ENCODE measurements around the gene CC2D2A. TPM values are rescaled to one million over a fixed set of nuclear protein-coding genes. Genes with fewer than 3 reads are reported as not detected.

The CC2D2A gene
- total and polyA plus RNA-seq, 10 of the 15 experiments (the other 5 are each of a cell fraction or from before 2014, with no cell fraction given), result 0.04 to 1.1 (median 0.26) TPM

- TF ChIP-seq SMAD1 (IDR thresholded peaks at IDR 0.05; ENCODE audit: low read depth, partially characterized antibody) (no peak), ESRRA (IDR thresholded peaks at IDR 0.05; ENCODE audit: low read length) (no peak), MYB (IDR thresholded peaks at IDR 0.05; ENCODE audit: borderline replicate concordance, low read depth, low read length) (no peak), NR2F1 (conservative IDR thresholded peaks at IDR 0.05) (no peak), CHD1 (IDR thresholded peaks at IDR 0.05; ENCODE audit: low read depth, low read length) (no peak), SMC3 (IDR thresholded peaks at IDR 0.05; ENCODE audit: borderline replicate concordance, low read length) (no peak), MEF2B (IDR thresholded peaks at IDR 0.05; ENCODE audit: partially characterized antibody, poor library complexity, severe bottlenecking) (no peak), NKRF (conservative IDR thresholded peaks at IDR 0.05) (no peak), POU2F2 (IDR thresholded peaks at IDR 0.05; ENCODE audit: borderline replicate concordance, low read depth, low read length) (no peak), MTA3 (IDR thresholded peaks at IDR 0.05; ENCODE audit: borderline replicate concordance, low read length) (no peak), NFYA (IDR thresholded peaks at IDR 0.05; ENCODE audit: borderline replicate concordance, low read depth, low read length) (no peak), E2F8 (IDR thresholded peaks at IDR 0.05; ENCODE audit: low read depth, partially characterized antibody) (no peak), LARP7 (IDR thresholded peaks at IDR 0.05) (no peak)
These were observed 99.1 kb downstream of the CC2D2A start (continued) for GRCh38 chr4:15568821-15569220.

All from GM12878 (cell line).